PC-9 (cell line): ENCODE measurements around the gene LAPTM5.

ENCODE experiments used
- CTCF ChIP-seq: fragments of 200-600 bp; sonication (generic); conservative IDR thresholded peaks from 2 replicates; pipeline ENCODE4 v1.6.1; 2017; ENCODE audit warnings: mixed run types, antibody characterized with exemption, mild to moderate bottlenecking, moderate library complexity
- EZH2 ChIP-seq: fragments of 200-600 bp; sonication (generic); IDR thresholded peaks from 2 replicates; pipeline ENCODE4 v1.8.0; 2017; ENCODE audit warnings: antibody characterized with exemption, low read depth

GRCh38 chr1:30748098-30748698, 9.4 kb downstream of the LAPTM5 start:
- TF ChIP-seq CTCF = no peak
- no peak for TF ChIP-seq EZH2
